ENCODE measurements around the gene NLRC5.
"Not testable (repeated sequence)": the region's sequence is repeated elsewhere in the genome, so short reads cannot be mapped to it uniquely, and the experiment has no call there.

Gene NLRC5

GRCh38 chr16:56986908-56987307 is 2.4 kb upstream of the NLRC5 start:
- H3K4me3 ChIP-seq (ENCODE audit: control insufficient read depth in 1 of 7, extremely low read depth in 1 of 7, insufficient read depth in 4 of 7, low read depth in 2 of 7, low read length in 6 of 7); DNase-seq; POLR2A ChIA-PET; H3K9me3 ChIP-seq (ENCODE audit: control extremely low read depth in 1 of 5, control insufficient read depth in 4 of 5, insufficient read depth in 2 of 5, low read depth in 1 of 5, low read length in 4 of 5); H3K27ac ChIP-seq (ENCODE audit: insufficient read depth in 1 of 2, low read depth in 1 of 2, low read length in 2 of 2, poor library complexity in 1 of 2, severe bottlenecking in 2 of 2); H3K27me3 ChIP-seq (replicated peaks in 2 of 5; ENCODE audit: control insufficient read depth in 4 of 5, insufficient read depth in 5 of 5, low read length in 4 of 5); H3K36me3 ChIP-seq (ENCODE audit: control insufficient read depth in 4 of 4, insufficient read depth in 4 of 4, low read length in 3 of 4): not testable (repeated sequence)
- H3K4me1 ChIP-seq (ENCODE audit: control extremely low read depth in 1 of 4, control insufficient read depth in 4 of 4, insufficient read depth in 4 of 4, low read length in 3 of 4), result peaks cover 5 to 30% (median 26%) of the 10 kb centered on the region in 4 experiments
- CTCF ChIA-PET, result interaction anchor here (0.7 to 3.9 kb wide), 6 partner anchors 10 to 52 kb away, joined by 3 to 17 read pairs (median 6); partner anchors contain the start of gene CETP
- WGBS (ENCODE audit: insufficient coverage), result 95% methylated on average over 4 of the region's 4 CpGs

- Histone ChIP-seq H3K9me3 (ENCODE audit: control extremely low read depth in 1 of 5, control insufficient read depth in 4 of 5, insufficient read depth in 2 of 5, low read depth in 1 of 5, low read length in 4 of 5) (no peaks in the 10 kb centered on the region), H3K27ac (ENCODE audit: insufficient read depth in 1 of 2, low read depth in 1 of 2, low read length in 2 of 2, poor library complexity in 1 of 2, severe bottlenecking in 2 of 2) (no peak overlapping the region), H3K4me1 (ENCODE audit: control extremely low read depth in 1 of 4, control insufficient read depth in 4 of 4, insufficient read depth in 4 of 4, low read length in 3 of 4) (peaks cover 5 to 30% (median 26%) of the 10 kb centered on the region in 4 experiments), H3K36me3 (ENCODE audit: control insufficient read depth in 4 of 4, insufficient read depth in 4 of 4, low read length in 3 of 4) (peaks cover 0 to 5% (median 2%) of the 10 kb centered on the region in 4 experiments), H3K4me3 (ENCODE audit: control insufficient read depth in 1 of 7, extremely low read depth in 1 of 7, insufficient read depth in 4 of 7, low read depth in 2 of 7, low read length in 6 of 7) (no peak overlapping the region), H3K27me3 (replicated peaks in 2 of 5; ENCODE audit: control insufficient read depth in 4 of 5, insufficient read depth in 5 of 5, low read length in 4 of 5) (no peaks in the 10 kb centered on the region)
- ChIA-PET CTCF (interaction anchor here (1.1 to 3.9 kb wide), 5 partner anchors 11 to 26 kb away, joined by 3 to 17 read pairs (median 7); partner anchors contain the start of gene CETP), POLR2A (no interaction called here)
- no peak for DNase-seq
- 100% methylated on average over 1 of the region's 2 CpGs for WGBS (ENCODE audit: insufficient coverage)
Measured at GRCh38 chr16:56987692-56988091, 1.7 kb upstream of the NLRC5 start.

- H3K27ac ChIP-seq (ENCODE audit: insufficient read depth in 1 of 2, low read depth in 1 of 2, low read length in 2 of 2, poor library complexity in 1 of 2, severe bottlenecking in 2 of 2), result no peak overlapping the region
- peaks cover 5 to 30% (median 26%) of the 10 kb centered on the region in 4 experiments for H3K4me1 ChIP-seq (ENCODE audit: control extremely low read depth in 1 of 4, control insufficient read depth in 4 of 4, insufficient read depth in 4 of 4, low read length in 3 of 4)
- no peaks in the 10 kb centered on the region for H3K27me3 ChIP-seq (replicated peaks in 2 of 5; ENCODE audit: control insufficient read depth in 4 of 5, insufficient read depth in 5 of 5, low read length in 4 of 5)
- ChIA-PET CTCF (interaction anchor here (1.1 to 3.9 kb wide), 7 partner anchors 10 to 27 kb away, joined by 3 to 17 read pairs (median 7); partner anchors contain the start of gene CETP), POLR2A (no interaction called here)
- peak overlapping the region in 5 of 7 experiments; percentile 80 to 95 (median 84) for H3K4me3 ChIP-seq (ENCODE audit: control insufficient read depth in 1 of 7, extremely low read depth in 1 of 7, insufficient read depth in 4 of 7, low read depth in 2 of 7, low read length in 6 of 7)
- H3K36me3 ChIP-seq (ENCODE audit: control insufficient read depth in 4 of 4, insufficient read depth in 4 of 4, low read length in 3 of 4), result peaks cover 0 to 5% (median 2%) of the 10 kb centered on the region in 4 experiments
- WGBS (ENCODE audit: insufficient coverage), result 93% methylated on average over 3 of the region's 6 CpGs
- no peaks in the 10 kb centered on the region for H3K9me3 ChIP-seq (ENCODE audit: control extremely low read depth in 1 of 5, control insufficient read depth in 4 of 5, insufficient read depth in 2 of 5, low read depth in 1 of 5, low read length in 4 of 5)
- no peak for DNase-seq
Measured at GRCh38 chr16:56988161-56988947, 1.0 kb upstream of the NLRC5 start.

- no peak for DNase-seq
- CTCF ChIA-PET, result interaction anchor here (1.1 to 3.9 kb wide), 5 partner anchors 8 to 56 kb away, joined by 3 to 17 read pairs (median 7); no protein-coding TSS in a partner anchor
- H3K27ac ChIP-seq (ENCODE audit: insufficient read depth in 1 of 2, low read depth in 1 of 2, low read length in 2 of 2, poor library complexity in 1 of 2, severe bottlenecking in 2 of 2), result peak overlapping the region; percentile 66 to 68
Measured at GRCh38 chr16:56989988-56990387, 631 bp downstream of the NLRC5 start.

GRCh38 chr16:56990407-56991286 is 1.3 kb downstream of the NLRC5 start:
- 83% methylated on average over 8 of the region's 16 CpGs for WGBS (ENCODE audit: insufficient coverage)
- no peak overlapping the region for H3K27ac ChIP-seq (ENCODE audit: insufficient read depth in 1 of 2, low read depth in 1 of 2, low read length in 2 of 2, poor library complexity in 1 of 2, severe bottlenecking in 2 of 2)
- ChIA-PET CTCF (interaction anchor here (3.9 kb wide), 1 partner anchor 14 kb away, joined by 17 read pairs; no protein-coding TSS in a partner anchor), POLR2A (no interaction called here)
- no peaks in the 10 kb centered on the region for H3K9me3 ChIP-seq (ENCODE audit: control extremely low read depth in 1 of 5, control insufficient read depth in 4 of 5, insufficient read depth in 2 of 5, low read depth in 1 of 5, low read length in 4 of 5)
- DNase-seq, result no peak
- peaks cover 0 to 5% (median 2%) of the 10 kb centered on the region in 4 experiments for H3K36me3 ChIP-seq (ENCODE audit: control insufficient read depth in 4 of 4, insufficient read depth in 4 of 4, low read length in 3 of 4)
- no peaks in the 10 kb centered on the region for H3K27me3 ChIP-seq (replicated peaks in 2 of 5; ENCODE audit: control insufficient read depth in 4 of 5, insufficient read depth in 5 of 5, low read length in 4 of 5)
- H3K4me1 ChIP-seq (ENCODE audit: control extremely low read depth in 1 of 4, control insufficient read depth in 4 of 4, insufficient read depth in 4 of 4, low read length in 3 of 4), result peaks cover 5 to 30% (median 26%) of the 10 kb centered on the region in 4 experiments
- peak overlapping the region in 5 of 7 experiments; percentile 8 to 95 (median 84) for H3K4me3 ChIP-seq (ENCODE audit: control insufficient read depth in 1 of 7, extremely low read depth in 1 of 7, insufficient read depth in 4 of 7, low read depth in 2 of 7, low read length in 6 of 7)

More at GRCh38 chr16:56989988-56990387, 631 bp downstream of the NLRC5 start:
- no peaks in the 10 kb centered on the region for H3K9me3 ChIP-seq (ENCODE audit: control extremely low read depth in 1 of 5, control insufficient read depth in 4 of 5, insufficient read depth in 2 of 5, low read depth in 1 of 5, low read length in 4 of 5)
- H3K4me3 ChIP-seq (ENCODE audit: control insufficient read depth in 1 of 7, extremely low read depth in 1 of 7, insufficient read depth in 4 of 7, low read depth in 2 of 7, low read length in 6 of 7), result peak overlapping the region; percentile 58 to 95 (median 83)
- WGBS (ENCODE audit: insufficient coverage), result no CpG with 5 or more reads among the region's 7 CpGs
- H3K27me3 ChIP-seq (replicated peaks in 2 of 5; ENCODE audit: control insufficient read depth in 4 of 5, insufficient read depth in 5 of 5, low read length in 4 of 5), result no peaks in the 10 kb centered on the region
- peaks cover 0 to 5% (median 2%) of the 10 kb centered on the region in 4 experiments for H3K36me3 ChIP-seq (ENCODE audit: control insufficient read depth in 4 of 4, insufficient read depth in 4 of 4, low read length in 3 of 4)
- peaks cover 5 to 30% (median 26%) of the 10 kb centered on the region in 4 experiments for H3K4me1 ChIP-seq (ENCODE audit: control extremely low read depth in 1 of 4, control insufficient read depth in 4 of 4, insufficient read depth in 4 of 4, low read length in 3 of 4)
- POLR2A ChIA-PET, result interaction anchor here (0.5 to 1.0 kb wide), 2 partner anchors 13 to 56 kb away, joined by 3 to 5 read pairs; no protein-coding TSS in a partner anchor

GRCh38 chr16:56992431-56992830 is 3.1 kb downstream of the NLRC5 start:
- CTCF ChIA-PET, result interaction anchor here (1.0 to 1.5 kb wide), 4 partner anchors 11 to 91 kb away, joined by 3 to 5 read pairs (median 3); no protein-coding TSS in a partner anchor
- H3K27ac ChIP-seq (ENCODE audit: insufficient read depth in 1 of 2, low read depth in 1 of 2, low read length in 2 of 2, poor library complexity in 1 of 2, severe bottlenecking in 2 of 2); DNase-seq; H3K9me3 ChIP-seq (ENCODE audit: control extremely low read depth in 1 of 5, control insufficient read depth in 4 of 5, insufficient read depth in 2 of 5, low read depth in 1 of 5, low read length in 4 of 5); H3K4me3 ChIP-seq (ENCODE audit: control insufficient read depth in 1 of 7, extremely low read depth in 1 of 7, insufficient read depth in 4 of 7, low read depth in 2 of 7, low read length in 6 of 7); H3K27me3 ChIP-seq (replicated peaks in 2 of 5; ENCODE audit: control insufficient read depth in 4 of 5, insufficient read depth in 5 of 5, low read length in 4 of 5); H3K36me3 ChIP-seq (ENCODE audit: control insufficient read depth in 4 of 4, insufficient read depth in 4 of 4, low read length in 3 of 4); POLR2A ChIA-PET: not testable (repeated sequence)
- no CpG with 5 or more reads among the region's 1 CpG for WGBS (ENCODE audit: insufficient coverage)
- peaks cover 5 to 26% (median 22%) of the 10 kb centered on the region in 4 experiments for H3K4me1 ChIP-seq (ENCODE audit: control extremely low read depth in 1 of 4, control insufficient read depth in 4 of 4, insufficient read depth in 4 of 4, low read length in 3 of 4)

All from common myeloid progenitor, CD34-positive (primary cell).